Activated CD4-positive, alpha-beta T cell treated with anti-CD3 and anti-CD28 coated beads, Interleukin-2, amount 50 U/mL, for 16 hours (primary cell): ENCODE data around the gene SPEG.
"Not testable (repeated sequence)": the region's sequence is repeated elsewhere in the genome, so short reads cannot be mapped to it uniquely, and the experiment has no call there.

Experiments used
- DNase-seq: peaks from one replicate; pipeline ENCODE4 v3.0.0-alpha.2; 2020

The SPEG gene

DNA sequence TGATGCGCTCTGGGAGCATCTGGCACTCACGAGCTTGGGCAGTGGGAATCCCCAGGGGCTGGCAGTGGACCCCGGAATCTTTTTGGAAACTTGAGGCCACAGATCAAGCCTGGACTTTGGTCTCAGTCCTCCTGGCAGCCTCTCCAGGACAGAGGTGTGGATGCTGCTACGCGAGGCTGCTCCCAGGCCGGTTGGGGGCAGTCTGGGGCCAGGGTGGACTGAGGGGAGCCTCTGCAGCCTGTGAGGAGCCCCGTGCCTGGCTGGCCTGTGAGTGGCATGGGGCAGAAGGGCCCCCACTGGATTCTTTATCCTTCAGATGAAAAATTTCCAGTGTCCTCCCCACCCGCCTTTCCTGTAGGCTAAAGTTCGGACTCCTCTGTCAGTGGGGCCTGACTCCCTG, 29.2 kb upstream of the SPEG start:
- DNase-seq = no peak

DNA sequence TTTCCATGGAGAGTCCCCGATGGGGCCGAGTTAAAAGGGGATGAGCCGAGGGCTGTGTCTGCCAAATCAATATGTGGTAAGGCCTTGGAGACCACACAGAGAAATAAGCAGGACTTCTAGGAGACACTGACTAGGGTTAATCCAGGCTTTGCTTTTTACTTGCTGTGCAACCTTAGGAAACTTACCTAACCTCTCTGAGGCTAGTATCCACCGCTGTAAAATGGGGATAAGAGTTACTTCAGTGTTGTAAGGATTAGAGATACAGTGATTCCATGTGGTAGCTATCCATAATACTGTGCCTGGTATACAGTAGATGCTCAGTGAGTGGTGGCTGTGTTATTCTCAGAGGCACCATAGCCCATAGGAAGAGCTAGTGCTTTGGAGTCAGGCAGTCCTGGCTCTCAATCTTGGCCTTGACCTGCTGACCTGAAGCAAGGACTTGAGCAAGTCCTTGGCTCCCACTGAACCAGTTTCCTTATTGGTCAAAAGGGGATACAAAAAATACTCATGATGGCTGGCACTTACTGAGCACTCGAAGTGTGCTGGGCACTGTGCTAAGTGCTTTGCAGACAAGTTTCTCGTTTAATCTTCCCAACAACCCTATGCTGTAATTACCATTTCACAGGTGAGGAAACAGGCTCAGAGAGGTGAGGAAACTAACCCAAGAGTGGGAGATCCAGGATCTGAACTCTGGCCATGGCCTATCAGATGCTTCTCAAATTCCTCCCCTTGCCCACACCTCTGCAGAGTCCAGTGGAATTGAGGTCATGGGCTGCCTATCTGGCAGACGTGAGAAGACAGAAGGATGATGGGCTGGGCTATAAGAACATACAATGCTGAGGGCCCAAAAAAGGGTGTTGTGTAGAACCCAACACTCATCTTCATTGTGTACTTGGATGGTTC, 28.4 kb upstream of the SPEG start:
- no peak for DNase-seq

DNA sequence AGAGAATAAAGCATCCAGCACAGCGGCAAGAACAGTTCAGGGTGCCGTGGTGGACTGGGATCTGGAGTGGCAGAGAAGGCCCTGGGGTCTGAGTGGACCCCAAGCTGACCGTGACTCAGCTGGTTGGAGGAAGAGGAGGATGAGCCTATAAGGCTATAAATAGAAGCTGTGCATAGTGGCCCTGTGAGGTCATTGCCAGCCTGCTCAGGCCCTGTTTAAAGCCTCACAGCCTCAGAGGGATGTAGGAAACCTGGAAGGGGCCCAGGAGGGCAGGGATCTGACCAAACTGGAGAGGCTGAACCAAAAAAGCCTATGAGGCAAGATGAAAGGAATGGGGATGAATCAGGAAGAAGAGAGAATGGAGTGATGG, 27.8 kb upstream of the SPEG start:
- DNase-seq = no peak

DNA sequence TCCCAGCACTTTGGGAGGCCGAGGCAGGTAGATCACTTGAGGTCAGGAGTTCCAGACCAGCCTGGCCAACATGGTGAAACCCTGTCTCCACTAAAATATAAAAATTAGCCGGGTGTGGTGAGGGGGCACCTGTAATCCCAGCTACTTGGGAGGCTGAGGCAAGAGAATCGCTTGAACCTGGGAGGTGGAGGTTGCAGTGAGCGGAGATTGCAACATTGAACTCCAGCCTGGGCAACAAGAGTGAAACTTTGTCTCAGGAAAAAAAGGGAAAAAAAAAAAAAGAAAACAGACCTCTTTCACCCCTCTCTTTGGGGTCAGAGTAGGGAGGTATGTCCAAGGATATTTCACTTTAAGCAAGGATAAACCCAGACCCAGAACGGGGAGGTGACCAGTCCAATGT, 27.3 kb upstream of the SPEG start:
- DNase-seq = not testable (repeated sequence)

DNA sequence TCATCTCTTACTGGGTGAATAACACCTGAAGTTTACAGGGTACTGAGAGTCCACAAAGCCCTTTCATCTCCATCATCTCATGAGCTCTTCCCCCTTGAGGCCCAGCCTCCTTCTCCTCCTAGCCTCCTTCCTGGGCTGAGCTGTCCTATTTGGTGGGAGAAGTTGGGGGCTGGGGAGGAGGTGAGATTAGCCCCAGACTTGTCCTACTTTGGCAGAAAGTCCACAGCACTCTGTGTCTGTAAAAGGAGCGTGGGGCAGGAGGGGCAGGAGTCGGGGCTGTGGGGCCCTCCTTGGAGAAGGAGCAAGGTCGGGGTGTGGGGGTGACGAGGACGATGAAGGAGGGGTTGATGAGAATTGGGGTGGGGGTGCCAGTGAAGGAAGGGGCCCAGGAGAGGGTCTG, 26.4 kb upstream of the SPEG start:
- DNase-seq = no peak

DNA sequence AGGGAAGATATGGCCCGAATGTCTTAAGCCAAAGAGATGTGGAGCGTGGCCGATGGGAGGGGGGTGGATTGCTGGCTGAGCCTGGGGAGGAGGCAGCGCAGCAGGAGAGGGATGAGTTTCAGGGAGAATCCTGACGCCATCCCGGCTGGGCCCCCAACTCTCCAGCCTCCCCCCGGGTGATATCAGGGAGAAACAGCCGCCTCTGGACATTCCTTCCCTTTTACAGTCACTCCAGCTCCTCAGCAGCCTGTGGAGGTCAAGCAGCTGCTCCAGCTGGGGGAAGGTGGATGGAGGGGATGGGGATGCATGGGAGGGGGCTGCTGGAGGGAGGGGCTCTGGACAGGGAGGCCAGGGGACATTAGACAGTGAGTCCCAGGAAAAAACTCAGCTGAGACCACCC, 26.0 kb upstream of the SPEG start:
- no peak for DNase-seq

DNA sequence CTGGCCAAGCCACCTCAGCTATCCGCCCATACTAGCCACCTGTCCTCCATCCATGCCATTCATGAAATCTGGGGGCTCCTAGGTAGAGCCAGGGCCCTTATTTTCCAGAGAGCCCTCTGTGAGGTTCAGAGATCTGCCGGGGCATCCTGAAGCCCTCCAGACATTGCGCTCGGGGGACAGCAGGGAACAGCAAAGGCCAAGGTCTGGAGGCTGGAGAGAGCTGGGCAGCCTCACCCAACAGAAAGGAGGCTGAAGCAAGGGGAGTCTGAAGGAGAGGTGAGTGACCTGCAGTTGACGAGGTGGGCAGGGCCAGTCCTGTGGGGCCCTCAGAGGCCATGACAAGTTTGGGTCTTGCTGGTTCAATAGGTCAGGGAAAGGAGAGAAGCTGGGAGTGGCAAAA, 25.0 kb upstream of the SPEG start:
- no peak for DNase-seq

DNA sequence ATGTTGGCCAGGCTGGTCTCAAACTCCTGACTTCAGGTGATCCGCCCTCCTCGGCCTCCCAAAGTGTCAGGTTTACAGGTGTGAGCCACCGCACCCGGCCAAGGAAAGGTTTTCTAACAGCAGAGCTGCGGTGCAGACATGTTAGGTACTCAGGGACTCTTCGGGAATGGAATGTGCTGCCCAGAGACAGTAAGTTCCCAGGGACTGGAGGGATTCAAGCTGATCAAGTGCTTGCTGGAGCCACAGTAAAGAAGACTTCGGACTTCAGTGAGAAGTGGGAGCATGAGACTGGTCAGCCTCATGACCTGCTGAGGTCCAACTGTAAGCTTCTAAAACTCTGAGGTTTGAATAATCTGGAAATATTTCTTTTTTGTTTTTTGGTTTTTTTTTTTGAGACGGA, 24.3 kb upstream of the SPEG start:
- DNase-seq = no peak

DNA sequence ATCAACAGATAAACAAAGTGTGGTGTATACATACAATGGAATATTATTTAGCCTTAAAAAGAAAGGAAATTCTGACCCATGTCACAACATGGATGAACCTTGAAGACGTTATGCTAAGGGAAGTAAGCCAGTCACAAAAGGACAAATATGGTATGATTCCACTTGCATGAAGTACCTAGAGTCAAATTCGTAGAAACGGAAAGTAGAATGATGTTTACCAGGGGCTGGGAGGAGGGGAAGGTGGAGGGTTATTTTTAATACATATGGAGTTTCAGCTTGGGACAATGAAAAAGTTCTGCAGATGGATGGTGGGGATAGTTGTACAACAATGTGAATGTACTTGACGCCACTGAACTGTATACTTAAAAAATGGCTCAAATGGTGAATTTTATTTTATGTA, 19.8 kb upstream of the SPEG start:
- DNase-seq = no peak

DNA sequence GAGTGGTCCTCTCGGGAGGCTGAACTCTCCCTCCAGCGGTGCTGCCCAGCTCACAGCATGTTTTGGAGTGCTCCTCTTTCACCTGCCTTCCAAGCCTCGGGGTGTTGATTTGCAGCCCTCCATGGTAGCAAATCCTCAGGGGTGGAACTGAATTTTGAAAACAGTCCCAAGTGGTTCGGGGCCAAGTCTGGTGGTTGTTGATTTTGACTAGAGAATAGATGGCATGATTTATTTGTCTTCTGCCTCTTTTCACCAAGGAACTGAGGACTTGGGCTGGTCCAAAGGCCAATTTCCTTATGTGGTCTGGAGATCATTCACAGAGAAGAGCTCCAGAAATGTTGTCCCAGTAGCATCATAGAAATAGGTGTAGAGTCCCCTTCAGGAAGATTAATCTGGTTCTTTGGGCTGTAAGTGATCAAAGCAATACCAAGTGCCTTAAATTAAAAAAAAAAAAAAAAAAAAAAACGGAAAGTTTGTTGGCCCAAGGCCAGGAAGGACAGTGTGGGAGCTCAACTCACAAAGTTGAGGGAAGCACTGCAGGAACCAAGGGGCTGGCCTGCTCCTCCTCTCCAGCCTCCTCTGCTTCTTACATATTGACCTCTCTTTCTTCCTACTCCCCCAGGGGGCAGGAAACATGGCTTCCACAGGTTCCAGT, 18.9 kb upstream of the SPEG start:
- no peak for DNase-seq

DNA sequence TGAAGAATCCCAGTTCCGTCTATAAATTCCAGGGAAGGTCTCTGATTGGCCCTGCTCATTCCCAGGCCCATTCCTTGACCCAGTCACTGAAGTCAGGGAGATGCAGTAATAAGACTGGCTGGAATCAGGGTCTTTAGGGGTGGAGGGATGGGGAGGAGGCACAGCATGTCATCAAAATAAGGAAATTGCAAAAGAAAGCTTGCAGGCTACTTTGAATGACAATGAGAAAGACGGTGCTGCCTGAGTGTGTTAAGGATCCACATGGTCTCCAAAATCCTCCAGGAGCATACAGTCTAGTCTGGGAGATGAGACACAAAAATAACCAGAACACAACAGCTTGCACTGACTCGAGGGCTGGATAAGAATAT, 18.4 kb upstream of the SPEG start:
- no peak for DNase-seq

DNA sequence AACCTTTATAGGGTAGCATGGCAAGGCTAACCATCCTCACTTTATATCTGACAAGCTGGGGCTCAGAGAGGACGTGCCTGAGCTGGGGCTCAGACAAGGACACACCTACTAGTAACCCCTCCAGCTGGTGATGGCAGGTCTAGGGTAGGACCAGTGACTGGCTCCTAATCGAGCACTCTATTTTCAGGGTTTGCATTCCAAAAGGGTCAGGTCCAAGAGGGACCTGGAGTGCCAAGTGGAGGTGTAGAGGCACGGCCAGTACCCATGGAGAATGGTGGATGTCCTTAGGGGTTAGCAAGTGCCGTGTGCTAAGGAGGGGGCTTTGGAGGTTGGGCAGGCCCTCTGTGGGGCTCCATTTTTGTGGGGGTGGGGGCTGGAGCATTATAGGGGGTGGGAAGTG, 17.7 kb upstream of the SPEG start:
- DNase-seq = no peak

DNA sequence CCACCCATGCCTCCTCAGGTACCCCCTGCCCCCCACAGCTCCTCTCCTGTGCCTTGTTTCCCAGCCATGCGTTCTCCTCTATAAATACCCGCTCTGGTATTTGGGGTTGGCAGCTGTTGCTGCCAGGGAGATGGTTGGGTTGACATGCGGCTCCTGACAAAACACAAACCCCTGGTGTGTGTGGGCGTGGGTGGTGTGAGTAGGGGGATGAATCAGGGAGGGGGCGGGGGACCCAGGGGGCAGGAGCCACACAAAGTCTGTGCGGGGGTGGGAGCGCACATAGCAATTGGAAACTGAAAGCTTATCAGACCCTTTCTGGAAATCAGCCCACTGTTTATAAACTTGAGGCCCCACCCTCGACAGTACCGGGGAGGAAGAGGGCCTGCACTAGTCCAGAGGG, 17.3 kb upstream of the SPEG start:
- DNase-seq = no peak

DNA sequence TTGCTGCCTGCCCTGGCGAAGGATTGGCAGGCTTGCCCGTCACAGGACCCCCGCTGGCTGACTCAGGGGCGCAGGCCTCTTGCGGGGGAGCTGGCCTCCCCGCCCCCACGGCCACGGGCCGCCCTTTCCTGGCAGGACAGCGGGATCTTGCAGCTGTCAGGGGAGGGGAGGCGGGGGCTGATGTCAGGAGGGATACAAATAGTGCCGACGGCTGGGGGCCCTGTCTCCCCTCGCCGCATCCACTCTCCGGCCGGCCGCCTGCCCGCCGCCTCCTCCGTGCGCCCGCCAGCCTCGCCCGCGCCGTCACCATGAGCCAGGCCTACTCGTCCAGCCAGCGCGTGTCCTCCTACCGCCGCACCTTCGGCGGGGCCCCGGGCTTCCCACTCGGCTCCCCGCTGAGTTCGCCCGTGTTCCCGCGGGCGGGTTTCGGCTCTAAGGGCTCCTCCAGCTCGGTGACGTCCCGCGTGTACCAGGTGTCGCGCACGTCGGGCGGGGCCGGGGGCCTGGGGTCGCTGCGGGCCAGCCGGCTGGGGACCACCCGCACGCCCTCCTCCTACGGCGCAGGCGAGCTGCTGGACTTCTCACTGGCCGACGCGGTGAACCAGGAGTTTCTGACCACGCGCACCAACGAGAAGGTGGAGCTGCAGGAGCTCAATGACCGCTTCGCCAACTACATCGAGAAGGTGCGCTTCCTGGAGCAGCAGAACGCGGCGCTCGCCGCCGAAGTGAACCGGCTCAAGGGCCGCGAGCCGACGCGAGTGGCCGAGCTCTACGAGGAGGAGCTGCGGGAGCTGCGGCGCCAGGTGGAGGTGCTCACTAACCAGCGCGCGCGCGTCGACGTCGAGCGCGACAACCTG, 16.3 kb upstream of the SPEG start, which contains the start of gene DES:
Gene DES (plus strand): TSS at position 223 of the 857 bp plus-strand sequence. CDS start 86 bp downstream, at position 309.
- DNase-seq = no peak

DNA sequence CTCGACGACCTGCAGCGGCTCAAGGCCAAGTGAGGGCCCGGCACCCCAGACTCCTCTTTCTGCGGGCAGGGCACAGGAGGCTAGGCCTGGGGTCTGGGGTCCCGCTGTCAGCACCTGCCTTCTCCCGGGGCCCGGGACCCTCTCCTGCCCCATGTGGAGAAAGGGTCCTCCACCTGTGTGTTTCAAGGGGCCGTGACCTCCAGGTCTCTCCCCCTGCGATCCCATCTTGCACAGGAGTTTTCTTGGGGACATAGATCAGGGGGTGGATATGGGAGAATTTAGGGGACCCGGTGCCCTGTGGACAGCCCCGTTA, 15.7 kb upstream of the SPEG start:
- DNase-seq = no peak

DNA sequence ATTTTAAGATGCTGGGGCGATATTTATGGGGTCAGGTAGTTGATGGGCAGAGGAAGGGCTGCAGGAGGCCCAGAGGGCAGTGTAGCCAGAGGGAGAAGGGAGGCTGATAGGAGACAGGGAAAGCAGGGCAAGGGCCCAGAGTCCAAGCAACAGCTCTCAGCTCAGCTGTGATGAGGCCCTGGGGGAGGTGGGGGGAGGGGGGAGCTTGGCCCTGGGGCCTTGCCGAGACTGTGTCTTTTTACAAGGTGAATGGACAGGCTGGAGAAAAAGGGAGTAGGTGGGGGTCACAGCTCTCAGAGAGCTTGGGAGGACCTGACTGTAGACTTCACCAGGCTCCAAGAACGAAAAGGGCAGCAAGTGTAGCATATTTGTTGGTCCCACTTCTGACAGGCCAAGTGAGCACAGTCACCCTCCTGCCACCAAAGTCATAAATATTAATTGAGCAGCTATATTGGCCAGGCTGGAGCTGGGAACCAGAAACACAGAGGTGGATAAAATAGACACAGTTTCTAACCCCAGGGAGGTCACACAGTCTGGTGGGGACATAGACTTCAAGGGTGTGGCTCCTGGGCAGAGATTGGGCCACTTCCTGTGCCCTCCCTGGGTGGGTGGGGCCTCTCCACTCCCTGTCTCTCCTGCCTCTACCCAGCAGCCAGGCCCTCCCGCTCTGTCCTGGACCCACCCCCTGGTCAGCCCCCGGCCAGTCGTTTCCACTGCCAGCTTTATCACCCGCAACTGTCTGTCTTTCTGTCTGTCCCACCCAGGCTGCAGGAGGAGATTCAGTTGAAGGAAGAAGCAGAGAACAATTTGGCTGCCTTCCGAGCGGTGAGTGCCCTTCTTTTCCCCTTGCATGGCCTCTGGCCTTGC, 15.1 kb upstream of the SPEG start:
- no peak for DNase-seq

DNA sequence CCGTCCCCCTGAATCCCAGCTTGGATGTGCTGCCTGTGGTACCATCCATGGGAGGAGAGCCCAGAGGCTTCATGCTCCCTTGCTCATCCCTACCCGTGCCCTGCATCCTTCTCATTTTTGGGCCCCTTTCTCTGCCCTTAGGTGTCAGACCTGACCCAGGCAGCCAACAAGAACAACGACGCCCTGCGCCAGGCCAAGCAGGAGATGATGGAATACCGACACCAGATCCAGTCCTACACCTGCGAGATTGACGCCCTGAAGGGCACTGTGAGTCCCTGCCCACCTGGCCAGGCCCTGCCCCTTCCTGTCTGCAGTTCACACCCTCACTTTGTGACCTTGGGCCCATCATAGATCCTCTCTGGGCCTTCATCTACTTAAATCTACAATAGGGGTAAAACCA, 14.0 kb upstream of the SPEG start:
- no peak for DNase-seq

DNA sequence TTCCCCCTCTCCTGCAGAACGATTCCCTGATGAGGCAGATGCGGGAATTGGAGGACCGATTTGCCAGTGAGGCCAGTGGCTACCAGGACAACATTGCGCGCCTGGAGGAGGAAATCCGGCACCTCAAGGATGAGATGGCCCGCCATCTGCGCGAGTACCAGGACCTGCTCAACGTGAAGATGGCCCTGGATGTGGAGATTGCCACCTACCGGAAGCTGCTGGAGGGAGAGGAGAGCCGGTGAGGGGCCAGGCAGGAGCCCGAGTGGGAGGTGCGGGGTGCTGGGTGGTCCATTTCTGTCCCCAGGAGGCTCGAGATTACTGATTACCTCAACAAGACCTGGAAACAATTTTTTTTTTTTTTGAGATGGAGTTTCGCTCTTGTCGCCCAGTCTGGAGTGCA, 13.3 kb upstream of the SPEG start:
- no peak for DNase-seq

DNA sequence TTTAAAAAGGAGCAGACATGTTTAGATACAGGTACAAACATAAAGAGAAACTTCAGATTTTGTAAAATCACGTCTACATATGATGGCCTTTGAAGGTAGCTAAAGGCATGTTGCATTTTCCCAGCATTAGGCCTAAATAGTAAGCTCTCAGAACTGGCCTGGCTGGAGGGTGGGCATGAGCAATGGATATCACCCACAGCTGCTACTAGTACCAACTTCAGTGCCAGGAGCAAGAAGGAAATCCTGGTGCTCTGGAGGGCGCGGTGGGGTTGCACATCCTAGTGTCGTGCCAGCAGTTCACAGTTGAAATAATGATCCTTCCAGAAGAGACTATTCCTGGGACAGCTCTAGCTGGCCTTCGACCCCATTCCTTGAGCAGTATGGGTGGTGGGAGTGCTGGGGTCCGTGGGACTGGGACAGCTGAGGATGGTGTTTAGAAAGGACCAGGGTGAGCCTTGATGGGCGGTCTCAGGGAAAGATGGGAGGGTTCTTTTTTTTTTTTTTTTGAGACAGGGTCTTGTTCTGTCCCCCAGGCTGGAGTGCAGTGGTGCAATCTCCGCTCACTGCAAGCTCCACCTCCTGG, 11.6 kb upstream of the SPEG start:
- no peak for DNase-seq

DNA sequence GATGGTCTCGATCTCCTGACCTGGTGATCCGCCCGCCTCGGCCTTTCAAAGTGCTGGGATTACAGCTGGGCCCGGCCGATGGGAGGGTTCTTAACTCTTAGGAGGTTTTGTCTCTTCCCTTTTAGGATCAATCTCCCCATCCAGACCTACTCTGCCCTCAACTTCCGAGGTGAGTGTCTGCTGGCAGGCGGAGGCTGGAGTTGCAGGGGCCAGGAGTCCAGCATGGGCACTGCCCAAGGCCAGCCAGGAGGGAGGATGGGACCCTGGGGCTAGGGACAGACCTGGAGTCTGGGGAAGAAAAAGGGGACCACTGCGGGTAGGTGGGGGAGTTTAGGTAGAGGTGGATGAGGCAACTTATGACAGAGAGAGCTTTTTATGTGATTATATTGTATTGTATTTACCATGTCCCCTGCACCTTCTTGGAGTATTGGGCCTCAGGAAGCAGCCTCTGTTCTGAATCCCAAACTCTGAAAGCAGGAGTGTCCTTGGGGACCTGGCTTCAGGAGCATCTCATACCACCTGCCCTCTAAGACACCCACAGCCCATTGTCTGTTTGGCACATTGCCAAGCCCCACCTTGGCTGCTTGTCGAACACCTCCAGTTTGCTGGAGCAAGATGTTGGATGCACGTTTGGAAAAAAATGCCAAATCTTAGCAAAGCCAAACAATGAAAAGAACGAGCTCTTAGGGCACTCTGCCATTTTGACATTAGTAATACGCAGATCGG, 10.8 kb upstream of the SPEG start:
- no peak for DNase-seq

DNA sequence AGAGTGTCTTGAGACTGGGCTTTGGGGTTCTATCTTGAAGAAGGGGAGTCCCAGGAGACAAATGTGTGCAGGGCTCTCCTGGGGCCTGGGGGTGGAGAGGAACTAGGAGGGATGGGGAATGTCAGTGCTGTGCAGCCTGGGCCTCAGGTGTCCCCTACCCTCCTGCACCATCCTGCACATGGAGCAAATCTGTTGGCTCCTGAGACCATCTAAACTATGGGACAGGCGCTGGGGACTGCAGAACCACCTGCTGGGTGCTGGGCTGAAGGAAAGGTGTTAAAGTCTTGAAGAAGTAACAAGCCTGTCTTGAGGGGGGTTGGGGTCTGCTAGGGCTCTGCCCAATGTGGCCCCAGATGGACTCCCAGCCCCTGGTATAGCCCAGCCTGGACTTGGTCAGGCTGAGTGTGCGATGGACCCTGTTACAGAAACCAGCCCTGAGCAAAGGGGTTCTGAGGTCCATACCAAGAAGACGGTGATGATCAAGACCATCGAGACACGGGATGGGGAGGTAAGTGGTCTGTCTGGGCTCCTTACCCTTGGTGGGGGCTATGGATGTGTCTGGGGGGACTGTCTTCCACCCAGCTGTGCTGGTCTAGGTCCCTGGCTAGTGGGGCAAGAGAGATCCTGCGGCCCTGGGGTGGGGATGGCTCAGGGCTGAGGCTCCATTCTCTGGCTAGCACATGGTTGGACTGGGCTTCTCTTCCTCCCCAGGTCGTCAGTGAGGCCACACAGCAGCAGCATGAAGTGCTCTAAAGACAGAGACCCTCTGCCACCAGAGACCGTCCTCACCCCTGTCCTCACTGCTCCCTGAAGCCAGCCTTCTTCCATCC, 9.2 kb upstream of the SPEG start:
- DNase-seq = no peak
